NCI-H526 (cell line): ENCODE results near the gene OR5AN1.
A peak's percentile ranks its signal among the peaks of the same experiment; 100 is the strongest.
"Not testable (repeated sequence)": the region's sequence is repeated elsewhere in the genome, so short reads cannot be mapped to it uniquely, and the experiment has no call there.

ENCODE experiments used
- DNase-seq, 2 experiments: peaks; one replicate each; lab custom pipeline; 2025; lab: John Stamatoyannopoulos, UW

OR5AN1 gene, protein sequence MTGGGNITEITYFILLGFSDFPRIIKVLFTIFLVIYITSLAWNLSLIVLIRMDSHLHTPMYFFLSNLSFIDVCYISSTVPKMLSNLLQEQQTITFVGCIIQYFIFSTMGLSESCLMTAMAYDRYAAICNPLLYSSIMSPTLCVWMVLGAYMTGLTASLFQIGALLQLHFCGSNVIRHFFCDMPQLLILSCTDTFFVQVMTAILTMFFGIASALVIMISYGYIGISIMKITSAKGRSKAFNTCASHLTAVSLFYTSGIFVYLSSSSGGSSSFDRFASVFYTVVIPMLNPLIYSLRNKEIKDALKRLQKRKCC

DNA sequence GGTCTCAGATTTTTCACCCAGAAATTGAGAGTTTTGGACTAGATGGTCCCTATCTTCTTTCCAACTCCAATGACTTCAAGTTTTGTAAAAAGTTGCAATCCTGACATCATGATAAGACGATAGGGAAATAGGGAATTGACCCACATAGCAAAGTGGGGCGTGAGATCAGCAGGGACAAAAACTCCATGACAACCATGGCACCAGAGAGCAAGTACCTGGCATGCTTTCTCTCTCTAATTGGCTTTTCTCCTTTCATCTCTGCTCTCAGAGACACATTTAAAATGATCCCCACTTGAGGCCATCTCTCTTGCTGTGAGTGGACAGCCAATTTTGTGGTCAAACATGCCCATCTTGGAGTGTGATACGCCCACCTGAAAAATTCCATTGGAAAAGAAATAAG is at the start of gene OR5AN1:
TSS of gene OR5AN1 (plus strand) at position 301 of the 400 bp plus-strand sequence. CDS start 5,564 bp downstream, outside the sequence.
- no peak for DNase-seq

DNA sequence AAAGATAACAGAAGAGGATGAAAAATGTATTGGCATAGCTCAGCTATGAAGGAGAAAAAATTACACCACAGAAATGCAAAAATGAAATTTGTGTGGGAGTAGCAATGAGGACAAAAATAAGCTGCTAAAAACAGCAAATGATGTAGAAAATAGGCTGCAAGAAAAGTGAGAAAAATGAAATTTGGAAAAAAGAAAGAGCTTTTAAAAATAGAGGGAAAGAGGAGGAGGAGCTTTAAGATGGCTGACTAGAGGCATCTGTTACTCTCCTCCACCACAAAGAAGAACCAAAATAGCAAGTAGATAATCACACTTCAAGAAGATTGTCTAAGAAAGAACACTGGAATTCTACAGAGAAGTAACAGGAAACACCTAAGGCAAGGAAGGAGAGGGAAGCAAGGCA is 23.7 kb upstream of the OR5AN1 start:
- no peak for DNase-seq

DNA sequence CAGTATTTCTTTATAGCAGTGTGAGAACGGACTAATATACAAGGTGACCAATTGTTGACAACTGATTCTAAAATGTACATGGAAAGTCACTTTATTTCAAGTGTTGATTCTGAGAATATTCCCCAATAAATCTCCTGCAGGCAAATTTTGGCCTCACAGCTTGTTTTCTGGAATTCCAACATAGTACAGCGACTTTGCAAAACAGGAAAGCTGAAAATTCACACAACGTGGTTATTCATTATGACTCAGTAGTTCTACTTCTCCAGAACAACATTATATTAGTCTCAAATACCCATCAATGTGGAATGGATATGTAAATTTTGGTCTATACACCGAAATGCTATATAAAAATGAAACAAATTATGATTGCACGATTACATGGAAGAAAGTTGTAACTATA is 22.5 kb upstream of the OR5AN1 start:
- DNase-seq: no peak

DNA sequence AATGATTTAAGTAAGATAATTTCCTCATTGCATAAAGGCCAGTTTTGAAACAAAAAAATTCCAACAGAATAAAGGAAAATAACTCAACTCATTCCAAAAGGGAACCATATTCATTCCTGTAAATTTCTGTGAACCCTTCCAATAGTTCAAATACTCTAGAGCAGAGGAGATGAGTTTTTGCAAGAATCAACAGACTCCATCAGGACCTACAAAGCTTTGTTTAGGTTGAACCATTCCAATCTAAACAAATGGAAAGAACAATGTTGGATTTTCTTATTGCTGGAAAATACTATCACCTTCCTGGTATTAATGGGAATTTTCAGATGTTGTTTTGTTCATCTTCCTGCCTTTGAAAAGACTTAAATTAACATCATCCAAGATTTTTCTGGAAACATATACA is 21.8 kb upstream of the OR5AN1 start:
- DNase-seq: no peak

DNA sequence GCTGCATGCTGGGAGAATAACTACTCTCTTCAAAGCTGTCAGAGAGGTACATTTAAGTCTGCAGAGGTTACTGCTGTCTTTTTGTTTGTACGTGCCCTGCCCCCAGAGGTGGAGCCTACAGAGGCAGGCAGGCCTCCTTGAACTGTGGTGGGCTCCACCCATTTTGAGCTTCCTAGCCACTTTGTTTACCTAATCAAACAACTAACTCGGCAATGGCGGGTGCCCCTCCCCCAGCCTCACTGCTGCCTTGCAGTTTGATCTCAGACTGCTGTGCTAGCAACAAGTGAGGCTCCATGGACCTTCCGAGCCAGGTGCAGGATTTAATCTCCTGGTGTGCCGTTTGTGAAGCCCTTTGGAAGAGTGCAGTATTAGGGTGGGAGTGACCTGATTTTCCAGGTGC is 9.0 kb upstream of the OR5AN1 start:
- peak; percentile 2 to 53 for DNase-seq

DNA sequence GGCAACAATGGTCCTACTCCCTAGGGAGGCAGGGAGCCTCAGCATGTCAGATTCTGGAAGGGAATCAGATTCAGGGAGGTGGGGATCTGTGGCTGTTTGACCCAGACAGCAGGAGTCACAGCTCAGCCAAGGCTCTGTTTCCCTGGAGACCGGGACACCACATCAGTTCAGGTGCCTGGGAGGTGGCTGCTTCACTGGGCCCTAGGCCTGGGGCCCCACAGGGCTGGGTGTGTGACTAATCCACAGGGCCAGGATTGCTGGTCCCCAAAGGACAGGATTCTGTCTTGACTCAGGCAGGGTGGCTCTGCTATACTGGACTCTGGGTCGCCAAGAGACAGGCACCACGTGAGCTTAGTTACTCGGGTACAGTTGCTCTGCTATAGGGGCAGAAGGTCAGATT is 3.5 kb upstream of the OR5AN1 start:
- no peak for DNase-seq

DNA sequence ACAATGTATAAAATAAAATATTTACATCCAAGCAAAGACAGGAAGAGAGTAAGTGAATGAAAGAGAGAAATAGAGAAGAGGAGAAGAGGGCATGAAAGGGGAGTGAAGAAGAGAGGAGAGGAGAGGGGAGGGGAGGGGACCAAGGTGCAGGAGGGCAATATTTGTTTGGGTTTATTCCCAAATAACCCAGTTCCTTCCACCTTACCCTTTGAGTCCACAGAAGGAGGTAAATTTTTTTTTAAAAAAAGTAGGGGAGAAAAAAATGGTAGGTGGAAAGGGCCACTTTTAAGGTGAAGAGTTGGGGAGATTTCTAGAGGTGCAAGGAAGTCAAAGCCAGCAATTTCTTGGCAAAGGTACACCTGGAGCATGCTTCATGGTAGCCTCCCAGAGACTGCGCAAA is 2.1 kb upstream of the OR5AN1 start:
- no peak for DNase-seq

DNA sequence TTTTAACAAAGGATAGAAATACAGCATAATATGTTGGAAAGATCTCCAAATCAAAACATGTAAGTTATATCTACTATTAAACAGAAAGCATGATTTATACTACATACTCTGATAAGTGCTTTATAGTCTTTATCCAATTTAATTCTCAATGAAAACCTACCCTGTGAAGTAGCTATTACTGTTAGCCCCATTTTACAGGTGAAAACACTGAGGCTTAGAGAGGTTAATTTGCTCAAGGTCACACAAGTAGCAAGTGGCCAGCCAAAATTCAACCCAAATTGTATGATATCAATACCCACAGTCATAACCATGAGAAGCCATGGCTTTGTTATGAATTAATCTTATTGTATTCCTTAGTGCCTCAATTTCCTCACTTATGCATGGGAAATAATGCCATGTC is 675 bp upstream of the OR5AN1 start:
- DNase-seq: no peak

DNA sequence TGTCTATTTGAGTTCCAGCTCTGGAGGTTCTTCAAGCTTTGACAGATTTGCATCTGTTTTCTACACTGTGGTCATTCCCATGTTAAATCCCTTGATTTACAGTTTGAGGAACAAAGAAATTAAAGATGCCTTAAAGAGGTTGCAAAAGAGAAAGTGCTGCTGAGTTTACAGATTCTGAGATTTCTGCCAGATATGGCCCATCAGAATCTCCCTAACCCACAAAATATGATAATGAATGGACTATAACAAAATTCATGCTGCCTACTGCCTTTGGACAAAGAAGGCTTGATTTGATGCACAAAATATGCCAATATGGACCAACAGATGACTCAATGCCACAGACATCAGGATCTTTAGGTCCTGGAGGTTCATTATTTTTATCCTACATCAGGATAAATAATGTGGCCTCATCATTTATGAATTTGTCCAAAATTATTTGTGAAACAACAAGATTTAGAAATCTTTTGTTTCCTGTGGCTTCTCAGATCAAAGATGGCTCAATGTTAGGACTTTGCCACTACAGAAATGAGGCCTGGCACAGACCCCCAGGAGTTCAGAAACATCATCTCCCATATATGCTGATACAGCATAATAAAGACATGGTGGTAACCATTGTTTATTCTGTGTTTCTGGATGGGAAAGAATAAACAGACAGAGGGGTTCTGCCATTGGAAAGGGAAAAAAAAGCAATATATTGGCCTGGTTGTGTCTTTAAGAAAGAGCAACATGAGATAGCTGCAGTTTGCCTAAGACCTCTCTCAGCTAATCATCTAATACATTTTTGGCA is 6.7 kb downstream of the OR5AN1 start:
- DNase-seq: no peak

DNA sequence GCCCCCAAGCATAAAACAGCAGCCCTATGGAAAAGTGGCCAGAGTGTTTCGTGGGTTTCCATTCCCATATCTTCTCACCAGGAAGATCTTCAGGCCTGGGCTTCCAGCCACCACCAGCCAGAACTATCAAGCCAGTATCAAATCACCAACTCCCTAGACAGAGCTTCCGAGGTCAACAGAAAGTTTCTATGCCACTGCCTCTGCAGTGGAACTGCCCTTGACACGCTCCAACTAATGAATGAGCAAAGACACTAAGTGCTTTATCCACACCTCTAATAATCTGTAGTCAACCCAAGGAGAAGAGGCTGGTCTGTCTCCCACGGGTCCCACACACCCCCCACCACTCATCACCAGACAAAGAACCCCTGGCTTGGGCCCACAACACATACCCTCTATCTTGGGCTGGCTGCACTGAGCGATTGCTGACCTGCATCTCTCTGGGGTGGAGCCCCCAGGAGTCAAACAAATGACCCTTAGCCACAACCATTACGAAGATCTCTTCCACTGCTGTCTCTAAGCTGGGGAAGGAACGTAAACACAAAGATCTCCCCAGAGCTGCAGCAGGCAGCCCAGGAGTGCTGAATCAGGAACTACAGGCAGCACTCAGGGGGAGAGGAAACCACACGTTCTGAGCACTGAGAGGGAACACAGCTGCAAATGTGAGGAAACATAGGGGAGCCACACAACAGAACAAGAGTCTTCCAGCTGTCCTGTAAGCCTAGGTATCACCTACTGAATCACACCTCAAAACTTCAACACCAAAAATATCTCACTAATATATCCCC is 9.7 kb downstream of the OR5AN1 start:
- DNase-seq: no peak

DNA sequence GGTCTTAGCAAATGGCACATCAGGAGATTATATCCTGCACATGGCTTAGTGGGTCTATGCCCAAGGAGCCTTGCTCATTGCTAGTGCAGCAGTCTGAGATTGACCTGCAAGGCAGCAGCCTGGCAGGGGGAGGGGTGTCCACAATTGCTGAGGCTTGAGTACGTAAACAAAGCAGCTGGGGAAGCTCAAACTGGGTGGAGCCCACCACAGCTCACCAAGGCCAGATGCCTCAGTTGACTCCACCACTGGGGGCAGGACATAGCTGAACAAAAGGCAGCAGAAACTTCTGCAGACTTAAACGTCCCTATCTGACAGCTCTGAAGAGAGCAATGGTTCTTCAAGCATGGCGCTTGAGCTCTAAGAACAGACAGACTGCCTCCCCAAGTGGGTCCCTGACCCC is 13.6 kb downstream of the OR5AN1 start:
- not testable (repeated sequence) for DNase-seq

DNA sequence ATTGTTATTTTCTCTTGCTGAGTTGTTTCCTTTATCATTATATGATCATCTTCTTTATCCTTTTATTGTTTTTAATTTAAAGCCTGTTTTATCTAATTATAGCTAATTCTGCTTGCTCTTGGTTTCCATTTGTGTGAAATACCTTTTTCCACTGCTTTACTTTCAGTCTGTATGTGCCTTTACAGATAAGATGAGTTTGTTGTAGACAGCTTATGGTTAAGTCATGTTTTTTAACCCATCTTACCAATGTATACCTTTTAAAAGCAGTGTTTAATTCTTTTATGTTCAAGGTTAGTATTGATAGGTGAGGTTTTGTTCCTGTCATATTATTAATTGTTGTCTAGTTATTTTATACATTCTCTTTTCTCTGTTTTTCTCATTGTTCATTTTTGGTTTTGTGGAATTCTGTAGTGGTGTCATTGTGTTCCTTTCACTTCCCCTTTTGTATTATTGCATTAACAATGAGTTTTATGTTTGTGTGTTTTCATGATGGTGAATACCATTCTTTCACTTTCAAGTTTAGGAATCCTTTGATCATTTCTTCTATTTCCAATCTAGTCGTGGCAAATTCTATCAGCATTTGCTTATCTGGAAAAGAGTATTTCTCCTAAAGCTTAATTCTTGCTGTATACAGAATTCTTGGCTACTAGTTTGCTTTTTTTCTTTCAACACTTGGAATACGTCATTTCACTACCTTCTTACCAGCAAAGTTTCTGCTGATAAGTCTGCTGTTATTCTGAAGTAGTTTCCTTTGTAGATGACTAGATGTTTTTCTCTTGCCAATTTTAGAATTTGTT is 21.8 kb downstream of the OR5AN1 start:
- no peak for DNase-seq

DNA sequence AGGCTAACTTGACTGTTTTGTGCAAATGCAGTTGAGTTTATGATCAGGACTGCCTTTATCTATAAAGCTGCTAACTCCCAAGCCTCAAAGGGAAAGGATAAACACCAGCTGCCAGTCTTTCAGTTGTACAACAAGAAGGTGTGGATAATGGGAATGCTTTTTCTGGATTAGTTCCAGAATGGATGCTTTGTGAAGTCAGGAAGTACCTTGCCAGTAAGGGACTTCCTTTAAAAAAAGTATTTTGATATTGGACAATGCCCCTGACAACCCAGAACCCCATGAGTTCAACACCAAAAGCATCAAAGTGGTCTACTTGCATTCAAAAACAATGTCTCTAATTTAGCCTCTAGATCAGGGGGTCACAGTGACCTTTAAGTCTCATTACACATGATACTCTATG is 35.5 kb downstream of the OR5AN1 start:
- DNase-seq: no peak

DNA sequence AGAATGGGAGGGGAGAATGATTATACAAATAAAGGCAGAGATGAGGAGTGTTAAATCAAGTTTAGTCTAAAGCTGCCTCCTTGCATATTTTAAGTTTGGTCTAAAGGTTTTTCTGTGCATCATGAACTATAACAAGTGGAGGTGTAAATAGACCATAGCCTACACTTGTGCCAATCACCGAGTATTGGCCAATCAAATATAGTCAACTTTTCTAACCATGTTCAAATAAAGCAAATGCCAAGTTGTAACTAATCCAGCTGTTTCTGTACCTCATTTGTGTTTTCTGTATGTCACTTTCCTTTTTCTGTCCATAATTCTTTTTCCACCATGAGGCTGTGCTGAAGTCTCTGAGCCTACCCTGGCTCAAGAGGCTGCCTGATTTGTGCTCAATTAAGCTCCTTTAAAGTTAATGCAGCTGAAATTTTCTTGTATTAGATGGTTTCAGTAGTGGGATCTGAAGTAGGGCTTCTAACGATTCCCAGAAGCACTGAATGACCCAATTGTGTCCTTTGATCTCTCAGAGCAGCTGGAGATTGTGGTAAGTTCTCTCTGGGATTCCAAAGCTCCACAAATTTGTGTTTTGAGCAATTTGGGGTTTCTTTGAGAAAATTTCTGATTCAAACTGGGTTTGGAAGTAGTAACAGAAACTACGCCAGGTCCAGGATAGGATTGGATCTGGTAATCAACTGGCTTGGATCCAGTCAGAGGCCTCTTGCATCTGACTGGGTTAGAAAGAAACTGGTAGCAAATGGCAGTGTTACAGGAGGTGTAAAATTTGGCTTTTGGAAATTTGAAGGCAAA is 42.0 kb downstream of the OR5AN1 start:
- DNase-seq: no peak

DNA sequence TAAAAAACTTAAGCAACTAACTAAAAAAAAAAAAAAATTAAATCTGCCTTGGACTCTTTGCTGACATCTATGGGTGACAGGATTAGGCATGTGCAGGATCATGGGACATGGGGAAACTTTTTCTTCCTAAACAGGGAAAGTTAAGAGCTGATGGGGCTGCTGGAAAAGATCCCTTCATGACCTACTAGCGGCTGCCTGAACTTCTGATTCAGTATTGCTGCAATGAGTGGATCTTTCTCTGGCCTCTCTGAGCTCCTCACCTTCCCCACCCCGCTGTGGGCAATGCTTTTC is 42.5 kb downstream of the OR5AN1 start:
- DNase-seq: no peak

DNA sequence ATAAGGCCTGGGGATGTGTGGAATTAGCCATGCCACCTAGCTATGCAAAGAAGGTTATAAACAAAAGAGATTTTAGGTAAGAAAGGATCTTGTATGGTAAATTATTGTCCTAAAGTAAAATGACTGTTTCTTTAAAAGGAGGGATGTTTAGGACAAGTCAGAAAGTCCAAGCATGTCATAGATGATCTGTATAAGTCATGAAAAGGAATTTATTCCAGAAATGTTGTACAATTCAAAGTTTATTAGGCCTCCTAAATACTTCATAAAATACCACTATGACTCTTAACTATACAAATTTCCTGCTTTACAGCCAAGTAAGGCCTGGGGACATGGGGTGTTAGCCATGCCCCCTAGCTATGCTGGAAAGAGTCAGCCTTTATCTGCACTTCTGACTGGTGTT is 44.9 kb downstream of the OR5AN1 start:
- DNase-seq: no peak

DNA sequence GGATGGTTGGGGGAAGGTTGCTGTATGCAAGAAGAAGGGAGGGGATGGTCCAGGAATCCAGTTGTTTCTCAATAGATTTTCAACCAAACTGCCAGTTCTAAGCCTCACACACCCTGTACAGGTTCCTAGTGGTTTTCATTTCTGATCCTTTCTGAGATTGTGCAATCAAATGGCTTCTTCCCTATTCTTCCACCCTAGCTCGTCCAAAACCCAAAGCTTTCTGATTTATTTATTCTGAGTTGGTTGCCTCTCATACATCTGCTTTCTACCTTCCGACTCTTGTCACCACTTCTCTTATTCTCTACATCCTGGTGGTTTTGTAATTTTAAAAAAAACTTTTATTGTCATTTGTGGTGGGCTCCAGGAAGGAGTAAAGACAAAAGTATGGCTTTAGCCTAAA is 55.0 kb downstream of the OR5AN1 start:
- DNase-seq: no peak

DNA sequence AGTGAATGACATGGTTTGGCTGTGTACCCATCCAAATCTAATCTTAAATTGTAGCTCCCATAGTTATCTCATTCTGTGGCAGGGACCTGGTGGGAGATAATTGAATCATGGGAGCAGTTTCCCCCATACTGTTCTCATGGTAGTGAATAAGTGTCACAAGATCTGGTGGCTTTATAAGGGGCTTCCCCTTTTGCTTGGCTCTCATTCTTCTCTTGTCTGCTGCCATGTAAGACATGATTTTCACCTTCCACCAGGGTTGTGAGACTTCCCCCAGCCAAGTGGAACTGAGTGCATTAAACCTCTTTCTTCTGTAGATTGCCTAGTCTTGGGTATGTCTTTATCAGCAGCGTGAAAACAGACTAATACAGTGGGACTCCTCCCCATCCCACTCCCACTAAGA is 56.4 kb downstream of the OR5AN1 start:
- DNase-seq: no peak

DNA sequence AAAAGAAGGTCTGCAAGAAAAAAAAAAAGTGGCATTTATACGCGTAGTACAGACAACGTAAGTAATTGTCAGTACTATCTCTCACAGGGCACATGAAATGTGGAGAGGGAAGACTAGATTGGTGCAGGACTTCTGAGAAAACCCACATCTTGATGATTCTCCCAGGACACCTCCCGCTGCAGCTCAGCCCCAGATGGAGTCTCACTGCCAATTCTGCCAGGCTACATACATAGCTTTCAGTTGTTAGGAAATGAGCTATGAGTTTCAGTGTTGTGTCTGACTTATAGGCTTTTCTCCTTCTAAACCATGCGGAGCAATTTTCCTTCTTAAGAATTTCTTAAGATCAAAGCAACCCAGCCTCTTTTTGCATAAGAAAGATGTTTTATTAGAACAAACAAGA is 57.9 kb downstream of the OR5AN1 start:
- DNase-seq: no peak

DNA sequence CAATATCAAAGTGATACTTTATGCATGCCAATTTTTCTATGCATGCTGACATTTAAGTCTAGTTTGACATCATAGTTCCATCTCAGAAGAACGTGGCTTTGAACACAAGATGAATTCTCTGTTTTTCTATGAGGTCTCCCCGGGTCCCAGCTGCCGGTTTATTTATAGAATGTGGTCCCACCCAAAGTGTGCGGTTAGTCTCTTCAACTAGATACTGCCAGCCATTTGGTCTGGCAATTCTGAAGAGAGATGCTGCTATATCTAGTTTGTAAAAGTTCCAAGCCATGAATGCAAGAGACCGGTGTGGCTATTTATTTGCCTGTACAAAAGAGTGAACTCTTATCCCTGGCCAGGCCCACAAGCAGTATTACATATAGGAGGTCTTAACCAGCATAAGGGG is 58.3 kb downstream of the OR5AN1 start:
- no peak for DNase-seq

DNA sequence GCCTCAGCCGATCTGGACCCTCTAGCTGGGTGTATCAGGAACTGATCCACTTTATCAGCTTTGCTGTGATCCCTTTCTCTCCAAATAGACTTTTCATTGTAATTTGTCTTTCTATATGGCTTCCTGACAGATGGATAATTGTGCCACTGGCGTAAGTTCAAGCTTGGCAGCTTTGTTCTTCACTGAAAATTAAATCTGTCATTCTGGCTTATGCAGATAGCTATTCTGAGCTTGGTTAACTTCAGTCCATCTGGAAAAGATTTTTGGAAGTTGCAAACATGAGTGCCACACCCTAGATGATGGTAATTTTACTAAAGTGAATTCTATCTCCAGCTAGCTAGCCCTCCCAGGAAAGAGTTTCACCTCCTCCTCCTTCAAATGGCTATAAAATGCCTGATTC is 59.5 kb downstream of the OR5AN1 start:
- DNase-seq: no peak
